Measurements from ENCODE around the gene TRAF1.

Gene TRAF1

GRCh38 chr9:120916588-120916987, 10.0 kb downstream of the TRAF1 start:
- in situ Hi-C loops (cut with MboI; ENCODE audit: low pct_unique_long_range_greater_than_20kb, low sequenced_read_pairs, unreplicated experiment): no loop called here
- no peak for TF ChIP-seq CTCF (IDR thresholded peaks at IDR 0.05; ENCODE audit: extremely low read depth, insufficient read depth, missing control alignments)
- no peak for DNase-seq (ENCODE audit: low spot score)

- in situ Hi-C loops (cut with MboI; ENCODE audit: low pct_unique_long_range_greater_than_20kb, low sequenced_read_pairs, unreplicated experiment): no loop called here
- no peak for DNase-seq (ENCODE audit: low spot score)
- TF ChIP-seq CTCF (IDR thresholded peaks at IDR 0.05; ENCODE audit: extremely low read depth, insufficient read depth, missing control alignments): no peak
These were observed 10.6 kb downstream of the TRAF1 start for GRCh38 chr9:120915854-120916470.

- no peak for TF ChIP-seq CTCF (IDR thresholded peaks at IDR 0.05; ENCODE audit: extremely low read depth, insufficient read depth, missing control alignments)
- no peak for DNase-seq (ENCODE audit: low spot score)
- in situ Hi-C loops (cut with MboI; ENCODE audit: low pct_unique_long_range_greater_than_20kb, low sequenced_read_pairs, unreplicated experiment): no loop called here
These were observed 11.6 kb downstream of the TRAF1 start for GRCh38 chr9:120914953-120915352.

GRCh38 chr9:120914396-120914795, 12.2 kb downstream of the TRAF1 start:
- no peak for DNase-seq (ENCODE audit: low spot score)
- in situ Hi-C loops (cut with MboI; ENCODE audit: low pct_unique_long_range_greater_than_20kb, low sequenced_read_pairs, unreplicated experiment): no loop called here
- no peak for TF ChIP-seq CTCF (IDR thresholded peaks at IDR 0.05; ENCODE audit: extremely low read depth, insufficient read depth, missing control alignments)

- DNase-seq (ENCODE audit: low spot score): no peak
- no peak for TF ChIP-seq CTCF (IDR thresholded peaks at IDR 0.05; ENCODE audit: extremely low read depth, insufficient read depth, missing control alignments)
- in situ Hi-C loops (cut with MboI; ENCODE audit: low pct_unique_long_range_greater_than_20kb, low sequenced_read_pairs, unreplicated experiment): no loop called here
These were observed 12.8 kb downstream of the TRAF1 start for GRCh38 chr9:120913647-120914264.

- DNase-seq (ENCODE audit: low spot score): no peak
- no peak for TF ChIP-seq CTCF (IDR thresholded peaks at IDR 0.05; ENCODE audit: extremely low read depth, insufficient read depth, missing control alignments)
- in situ Hi-C loops (cut with MboI; ENCODE audit: low pct_unique_long_range_greater_than_20kb, low sequenced_read_pairs, unreplicated experiment): no loop called here
These were observed 13.5 kb downstream of the TRAF1 start for GRCh38 chr9:120912958-120913646.

All from GM13977 (cell line).